Stimulated activated CD8-positive, alpha-beta memory T cell treated with anti-CD3 and anti-CD28 coated beads, Interleukin-4, amount 100 ng/mL, for 48 hours (primary cell): ENCODE data around the gene LURAP1L.

Experiments used
- DNase-seq: peaks from one replicate; pipeline ENCODE4 v3.0.0-alpha.2; 2020

LURAP1L gene, protein sequence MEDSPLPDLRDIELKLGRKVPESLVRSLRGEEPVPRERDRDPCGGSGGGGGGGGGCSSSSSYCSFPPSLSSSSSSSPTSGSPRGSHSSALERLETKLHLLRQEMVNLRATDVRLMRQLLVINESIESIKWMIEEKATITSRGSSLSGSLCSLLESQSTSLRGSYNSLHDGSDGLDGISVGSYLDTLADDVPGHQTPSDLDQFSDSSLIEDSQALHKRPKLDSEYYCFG

DNA sequence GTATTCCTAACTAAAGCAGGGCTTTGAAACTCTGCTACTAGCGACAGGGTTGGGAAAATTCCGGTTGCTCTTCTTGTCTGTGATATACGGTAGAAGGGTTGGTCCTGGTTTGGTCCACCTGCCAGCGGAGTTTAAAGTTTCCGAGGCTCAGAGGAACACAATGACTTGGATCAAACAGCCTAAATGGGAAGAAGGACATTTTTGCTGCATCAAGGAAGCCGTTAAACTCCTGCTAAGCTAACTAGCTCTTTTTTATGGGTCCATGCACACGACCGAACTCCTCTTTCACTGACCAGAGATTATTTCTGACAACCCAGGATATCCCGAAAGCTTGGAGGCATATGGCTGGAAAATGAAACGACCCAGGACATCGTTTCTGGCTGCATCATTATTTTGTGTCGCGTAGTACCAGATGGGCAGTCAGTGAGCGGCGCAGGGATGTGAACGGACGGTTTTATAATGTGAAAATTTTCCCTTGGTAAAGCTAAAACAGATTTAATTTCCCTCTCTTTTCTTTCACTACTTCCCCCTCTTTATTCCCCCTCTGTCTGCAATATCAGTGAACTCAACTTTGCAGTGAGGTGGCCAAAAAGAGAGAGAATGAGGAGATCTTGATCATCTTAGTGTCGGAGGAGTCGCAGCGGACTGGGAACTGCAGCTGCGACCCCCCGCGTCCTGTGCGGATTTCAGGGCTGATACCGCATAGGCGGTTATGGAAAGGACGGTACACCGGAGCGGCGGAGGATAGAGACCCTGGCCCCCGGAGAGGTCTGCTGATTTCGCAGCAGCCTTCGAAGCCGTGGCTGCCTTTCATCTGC is at the start of gene LURAP1L:
TSS of gene LURAP1L (plus strand) at position 160 of the 818 bp plus-strand sequence. CDS start 696 bp downstream, outside the sequence.
- DNase-seq, result no peak

DNA sequence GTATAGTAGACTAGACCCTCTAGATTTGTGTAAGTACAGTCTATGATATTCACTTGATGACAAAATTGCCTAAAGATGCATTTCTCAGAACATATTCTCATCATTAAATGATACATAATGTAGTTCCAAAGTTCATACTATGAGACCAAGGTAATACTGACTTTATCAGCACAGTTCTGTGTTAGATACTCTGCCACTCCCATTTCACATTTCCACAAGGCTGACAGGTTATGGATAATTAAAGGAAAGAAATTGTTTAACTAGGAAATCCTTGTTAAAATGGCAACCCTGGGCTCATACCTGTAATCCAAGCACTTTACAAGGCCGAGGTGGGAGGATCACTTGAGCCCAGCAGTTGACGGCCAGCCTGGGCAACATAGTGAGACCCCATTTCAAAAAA is 48.0 kb upstream of the LURAP1L start:
- DNase-seq, result no peak

DNA sequence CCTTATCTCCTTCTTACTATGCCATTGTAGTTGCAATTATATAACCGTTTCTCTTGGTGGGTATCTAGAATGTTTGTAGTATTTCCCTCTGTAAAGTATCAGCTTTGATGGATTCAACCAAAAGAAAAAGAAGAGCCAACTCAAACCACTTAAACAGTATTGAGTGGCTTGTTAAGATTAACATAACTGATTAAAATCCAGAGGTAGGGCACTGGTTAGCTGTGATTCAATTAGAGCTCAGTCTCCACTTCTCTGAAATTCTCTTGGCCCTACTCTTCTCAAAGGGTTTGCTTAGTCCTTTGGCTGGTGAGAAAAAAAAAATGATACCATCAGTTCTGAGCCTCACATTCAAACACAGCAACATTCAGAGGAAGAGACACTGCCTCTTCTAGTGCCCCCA is 44.6 kb upstream of the LURAP1L start:
- DNase-seq, result no peak

DNA sequence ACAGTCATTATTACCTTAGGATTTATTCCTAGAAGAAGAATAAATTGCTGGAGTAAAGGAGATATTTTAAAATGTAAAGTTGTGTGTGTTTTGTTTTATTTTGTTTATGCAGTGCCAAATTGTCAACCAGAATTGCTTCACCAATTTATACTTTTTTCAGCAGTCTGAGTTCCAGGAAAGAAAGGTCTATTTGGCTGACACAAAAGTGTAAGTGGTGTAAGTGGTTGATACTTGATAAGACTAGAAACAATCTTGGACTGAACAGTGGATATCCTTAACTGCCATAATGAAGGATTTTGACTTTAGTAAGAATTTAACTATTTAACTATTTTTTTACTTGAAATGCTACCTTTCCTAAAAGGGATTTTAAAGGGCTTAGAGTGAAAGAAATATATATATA is 43.9 kb upstream of the LURAP1L start:
- DNase-seq, result no peak

DNA sequence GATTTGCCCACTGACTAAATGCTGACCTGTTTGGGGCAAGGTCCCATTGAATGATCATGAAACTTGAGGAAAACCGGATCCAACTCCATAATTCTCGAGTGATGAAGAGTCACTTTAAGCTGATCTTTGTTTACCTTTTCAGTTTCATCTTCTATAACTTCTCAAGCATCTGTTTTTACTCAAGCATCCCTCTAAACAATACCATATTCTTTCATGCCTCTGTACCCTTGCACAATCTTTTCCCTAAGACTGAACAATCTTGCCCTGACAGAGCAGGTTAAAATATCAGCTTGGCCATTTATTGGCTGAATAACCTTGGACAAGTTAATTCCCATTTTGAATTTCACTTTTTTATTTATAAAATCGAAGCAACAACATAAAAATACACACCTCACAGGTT is 41.8 kb upstream of the LURAP1L start:
- no peak for DNase-seq

DNA sequence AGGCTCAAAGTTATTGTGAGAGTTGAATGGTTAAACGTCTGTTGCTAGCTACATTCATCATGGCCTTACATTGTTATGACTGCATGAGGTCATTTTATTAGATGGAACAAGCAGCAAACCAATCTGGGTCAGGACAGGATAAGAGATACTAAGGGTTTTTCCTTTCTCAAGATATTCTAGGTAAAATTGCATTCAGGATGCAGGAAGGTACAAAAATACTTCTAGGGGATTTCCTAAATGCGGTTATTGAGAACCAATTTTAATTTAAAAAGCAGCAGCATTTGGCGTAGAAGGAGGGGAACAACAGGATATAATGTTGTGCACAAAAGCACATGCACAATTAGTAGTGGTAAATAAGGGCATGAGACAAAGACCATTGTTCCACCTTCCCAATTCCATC is 39.2 kb upstream of the LURAP1L start:
- DNase-seq, result no peak

DNA sequence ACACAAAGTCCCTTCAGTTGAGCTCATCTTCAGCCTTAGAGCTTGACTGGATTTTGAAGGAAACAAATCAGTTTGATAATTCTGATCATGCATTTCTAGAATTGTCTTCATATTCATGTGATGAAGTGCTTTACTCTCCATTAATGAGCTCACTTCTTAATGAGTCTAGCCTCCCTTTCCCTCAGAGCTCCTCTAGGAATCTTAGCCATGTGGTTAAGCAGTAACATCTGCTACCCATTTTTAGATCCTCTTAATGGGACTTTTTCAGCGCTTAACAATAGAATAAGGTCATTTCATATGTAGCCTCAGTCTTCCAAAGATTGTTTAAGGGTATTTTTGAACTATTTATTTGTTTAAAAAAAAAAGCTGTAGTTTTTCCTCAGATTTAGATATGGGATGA is 36.9 kb upstream of the LURAP1L start:
- DNase-seq, result no peak

DNA sequence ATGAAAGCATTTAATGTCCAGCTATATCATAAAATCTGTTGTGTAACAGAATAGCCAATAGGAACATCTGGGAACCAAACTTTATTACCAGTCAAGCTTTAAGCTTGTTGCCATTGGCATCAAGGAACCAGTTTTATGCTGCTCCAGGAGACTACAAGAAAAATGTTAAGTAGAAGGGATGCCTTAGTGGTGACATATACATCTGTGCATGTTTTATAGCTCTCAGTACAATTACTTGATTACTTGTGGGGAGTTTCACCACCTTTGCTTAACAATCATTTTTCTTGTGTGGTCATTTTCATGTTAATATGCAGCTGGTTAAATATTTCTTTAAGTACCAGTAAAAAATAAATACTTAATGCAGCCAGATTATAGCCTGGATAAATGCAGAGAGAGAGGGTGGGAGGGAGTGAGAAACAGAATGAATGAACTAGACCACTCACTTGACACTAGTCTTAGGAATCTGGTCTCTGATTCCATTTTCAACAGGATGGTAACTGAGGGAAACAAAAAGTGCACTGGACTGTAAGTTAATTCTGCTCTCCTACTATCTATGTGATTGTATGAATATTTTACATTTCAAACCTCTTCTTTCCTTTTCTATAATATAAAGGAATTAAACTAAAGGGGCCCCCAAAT is 35.7 kb upstream of the LURAP1L start:
- no peak for DNase-seq

DNA sequence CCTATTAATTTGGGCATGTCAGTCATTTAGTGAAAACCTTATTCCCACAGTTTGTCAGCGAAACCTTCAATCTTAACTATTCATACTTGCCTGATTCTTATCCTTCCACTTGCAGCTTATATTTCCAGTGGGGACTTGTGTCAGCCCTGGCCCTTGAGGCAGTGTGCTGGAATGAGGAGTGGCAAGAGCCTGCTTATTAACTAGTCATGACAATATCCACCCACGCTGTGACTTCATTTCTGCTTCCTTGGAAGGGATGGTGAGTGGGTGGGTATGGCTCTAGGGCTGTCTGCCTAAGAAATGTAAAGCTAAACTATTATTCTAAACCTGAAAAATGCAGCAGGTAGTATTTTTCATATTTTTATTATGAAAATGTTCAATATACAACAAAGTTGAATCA is 34.0 kb upstream of the LURAP1L start:
- no peak for DNase-seq

DNA sequence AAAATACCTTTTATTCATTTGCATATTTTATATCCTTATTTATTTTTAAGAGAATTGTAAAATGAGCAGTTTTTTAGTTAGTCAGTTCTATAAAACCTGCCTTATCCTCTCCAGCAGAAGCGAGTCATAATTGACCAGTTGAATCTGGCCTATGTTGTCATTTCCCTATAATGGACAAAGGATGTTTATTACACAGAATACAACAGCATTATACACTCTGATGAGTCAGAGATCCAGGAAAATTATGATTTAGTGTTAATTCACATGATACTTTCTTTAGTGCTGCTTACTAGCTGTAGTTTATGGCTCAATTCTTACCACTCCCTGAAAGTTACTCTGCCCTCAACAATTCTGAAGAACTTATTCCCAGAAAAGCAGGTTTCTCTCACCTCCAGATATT is 26.8 kb upstream of the LURAP1L start:
- DNase-seq, result no peak

DNA sequence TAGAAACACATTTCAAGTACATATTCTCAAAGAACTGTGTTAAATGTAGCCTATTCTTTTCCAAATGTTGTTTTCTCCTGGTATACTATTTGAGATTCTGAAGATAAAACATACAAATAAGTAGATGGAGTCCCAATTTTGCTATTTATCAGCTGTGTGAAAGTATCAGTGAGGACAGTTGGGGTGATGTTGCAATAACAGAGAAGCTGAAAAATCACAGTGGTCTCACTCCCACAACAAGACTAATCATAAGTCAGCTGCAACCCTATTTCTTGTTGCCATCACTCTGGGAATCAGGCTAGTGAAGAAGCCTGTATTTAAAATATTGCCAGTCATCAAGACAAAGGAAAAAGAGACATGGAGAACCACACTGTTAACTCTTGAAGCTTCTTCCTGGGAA is 25.9 kb upstream of the LURAP1L start:
- no peak for DNase-seq

DNA sequence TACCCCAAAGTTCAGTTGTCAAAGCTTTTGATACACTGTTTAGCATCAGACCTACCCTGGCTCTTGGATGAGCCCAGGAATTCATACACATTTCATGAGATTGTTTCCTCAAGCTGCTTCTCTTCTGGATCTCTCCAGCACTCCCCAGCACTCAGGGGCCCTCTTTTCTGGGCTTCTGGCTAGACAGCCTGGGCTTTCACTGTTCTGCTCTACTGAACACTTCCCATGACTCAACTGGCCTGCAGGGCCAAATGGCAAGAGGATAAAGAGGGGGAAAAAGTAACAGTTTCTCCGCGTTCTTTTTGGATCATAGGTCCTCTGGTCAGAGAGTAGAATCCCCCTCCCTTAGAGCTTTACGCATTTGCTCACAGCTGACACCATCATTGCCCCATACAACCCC is 20.9 kb upstream of the LURAP1L start:
- no peak for DNase-seq

DNA sequence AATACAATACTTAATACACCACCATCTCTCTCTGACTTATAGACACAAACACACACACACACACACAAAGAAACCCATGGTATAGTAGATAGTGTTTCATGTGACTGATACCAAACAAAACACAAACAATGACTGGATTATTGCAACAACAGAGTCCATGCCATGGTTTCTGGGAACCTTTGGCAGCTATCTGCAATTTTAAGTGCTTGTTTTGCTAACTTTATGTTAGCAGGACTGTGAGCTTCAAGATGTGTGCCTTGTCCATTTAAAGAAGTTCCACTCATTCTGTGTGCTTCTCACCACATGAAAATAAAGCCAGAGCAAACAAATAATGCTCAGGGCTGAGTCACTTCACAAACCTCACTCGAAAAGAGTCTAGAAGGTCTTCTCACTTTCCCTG is 15.1 kb upstream of the LURAP1L start:
- no peak for DNase-seq

DNA sequence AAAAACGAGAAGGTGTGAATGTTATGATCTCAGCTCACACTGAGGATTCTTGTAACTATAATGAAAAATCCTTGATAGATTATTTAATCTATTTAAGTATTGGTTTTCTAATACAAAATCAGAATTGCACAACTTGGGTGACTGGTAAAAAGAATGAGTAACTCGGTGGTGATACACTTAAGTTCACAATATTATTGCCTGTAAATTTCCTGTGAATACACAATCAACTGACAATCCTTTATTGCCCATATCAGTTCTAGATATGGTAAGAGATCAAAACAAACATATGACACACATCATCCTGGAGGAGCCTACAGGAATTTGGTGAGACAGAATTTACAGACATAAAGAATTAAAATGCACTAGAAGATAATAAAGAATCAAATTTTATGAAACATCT is 14.1 kb upstream of the LURAP1L start:
- DNase-seq, result no peak

DNA sequence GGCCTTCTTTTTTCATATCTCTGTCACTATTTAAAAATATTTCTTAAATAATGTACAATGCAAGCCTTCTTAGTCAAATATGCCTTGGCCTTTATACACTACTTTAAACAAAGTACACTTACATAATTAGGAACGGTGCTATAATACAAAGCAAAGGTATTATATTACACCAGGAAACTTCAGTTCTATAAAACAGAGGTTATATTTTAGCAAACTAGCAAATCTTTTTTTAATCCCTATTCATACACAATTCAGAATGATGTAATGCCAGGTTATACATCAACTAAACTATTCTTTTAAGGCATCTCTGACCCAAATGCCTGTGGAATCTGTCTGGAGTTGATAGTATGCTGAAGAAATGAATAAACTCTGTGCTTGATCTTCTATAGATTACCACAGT is 10.7 kb upstream of the LURAP1L start:
- no peak for DNase-seq

DNA sequence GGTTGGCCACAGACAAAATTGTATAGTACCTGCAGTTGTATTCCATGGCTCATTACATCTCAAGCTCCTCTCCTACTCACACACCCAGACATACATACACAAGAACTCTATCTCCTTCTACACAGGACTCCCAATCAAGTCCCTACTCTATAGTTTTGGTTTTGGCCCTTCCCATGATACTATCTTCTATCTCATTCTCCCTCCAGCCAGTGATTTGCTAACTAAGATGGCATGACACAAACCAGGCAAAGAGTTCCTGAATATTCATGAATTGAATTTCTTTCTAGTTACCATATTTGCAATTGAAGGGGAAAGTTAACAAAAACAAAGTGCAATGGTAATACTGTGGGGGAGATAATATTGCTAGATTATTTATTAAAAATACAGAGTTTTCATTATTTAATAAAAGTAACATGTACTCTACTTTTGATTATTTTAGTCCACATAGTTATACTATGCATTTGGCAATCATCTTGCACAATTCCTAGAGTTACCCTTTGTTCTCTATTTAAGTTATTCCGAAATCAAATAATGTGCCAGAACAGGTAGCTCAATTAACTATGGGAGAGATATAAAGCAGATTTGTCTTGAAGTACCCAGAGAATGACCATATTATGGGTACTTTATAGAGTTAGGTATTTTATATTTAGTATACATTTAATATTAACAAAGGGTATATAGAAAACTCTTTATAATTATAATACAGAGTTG is 9.6 kb upstream of the LURAP1L start:
- DNase-seq, result no peak

DNA sequence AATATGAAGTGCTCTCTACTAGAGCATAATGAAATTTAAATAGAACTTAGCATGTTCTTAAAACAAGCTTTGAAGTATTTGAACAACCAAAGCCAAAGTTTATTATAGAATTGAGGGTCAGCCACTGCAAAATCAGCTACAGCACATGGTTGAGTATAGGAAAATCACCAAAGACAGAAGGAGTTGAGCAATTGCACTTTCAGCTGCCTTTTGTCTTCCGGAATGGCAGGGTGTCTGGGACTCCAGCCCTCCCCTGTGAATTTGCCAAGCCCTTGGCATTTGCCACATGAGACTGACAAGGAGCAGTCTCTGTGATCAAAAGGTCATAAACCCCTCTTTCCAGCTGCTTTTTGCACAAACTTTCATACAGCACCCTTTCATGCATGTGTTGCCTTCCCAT is 8.5 kb upstream of the LURAP1L start:
- no peak for DNase-seq

DNA sequence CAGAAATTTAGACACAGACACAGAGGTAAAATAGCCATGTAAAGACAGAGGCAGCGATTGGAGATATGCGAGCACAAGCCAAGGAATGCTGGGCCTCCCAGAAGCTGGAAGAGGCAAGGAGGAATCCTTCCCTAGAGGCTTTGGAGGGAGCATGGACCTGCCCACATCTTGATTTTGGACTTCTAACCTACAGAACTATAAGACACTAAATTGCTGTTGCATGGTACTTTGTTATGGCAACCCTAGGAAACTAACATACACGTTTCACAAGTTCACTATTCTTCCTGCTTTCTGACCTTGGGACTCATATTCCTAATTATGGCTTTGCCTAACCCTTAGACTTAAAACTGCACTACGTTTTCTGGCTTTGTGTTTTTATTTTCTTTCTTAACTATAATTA is 4.6 kb upstream of the LURAP1L start:
- DNase-seq, result no peak

DNA sequence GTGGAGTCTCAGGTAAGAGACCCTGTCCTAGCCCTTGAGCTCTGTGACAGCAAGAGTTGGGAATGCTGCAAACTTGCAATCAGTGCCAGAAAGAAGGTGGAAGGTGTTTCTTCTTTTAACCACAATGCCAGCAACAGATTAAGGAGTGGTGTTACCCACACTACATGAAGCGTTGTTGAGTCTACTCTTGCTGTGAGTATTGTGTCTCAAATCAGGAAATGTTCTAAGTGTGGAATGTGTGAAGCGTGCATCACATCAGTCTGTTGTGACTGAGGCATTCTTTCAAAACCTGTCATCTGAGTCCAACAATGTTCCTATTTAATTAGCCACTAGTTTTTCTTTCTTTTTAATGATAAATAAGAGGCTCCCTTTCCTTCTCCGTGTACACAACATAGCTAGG is 2.9 kb upstream of the LURAP1L start:
- no peak for DNase-seq

DNA sequence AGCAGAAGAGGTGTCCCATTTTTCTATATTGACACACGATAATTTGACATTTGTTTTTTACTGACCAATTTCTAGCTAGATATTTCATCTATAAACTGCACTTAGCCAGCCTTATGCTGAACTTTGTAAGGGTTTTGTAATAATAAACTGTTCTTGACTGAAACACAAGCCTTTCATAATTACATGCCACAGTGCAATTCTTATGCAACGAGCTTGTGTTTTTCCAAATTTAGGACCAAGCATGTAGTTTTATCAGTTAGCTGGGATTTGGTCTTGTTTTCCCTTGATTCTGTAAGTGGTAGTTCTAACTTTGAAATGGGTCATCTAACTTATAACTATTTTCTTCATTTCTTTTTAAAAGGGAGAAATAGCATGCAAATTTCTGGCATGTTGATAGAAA is 1.3 kb upstream of the LURAP1L start:
- DNase-seq, result no peak

DNA sequence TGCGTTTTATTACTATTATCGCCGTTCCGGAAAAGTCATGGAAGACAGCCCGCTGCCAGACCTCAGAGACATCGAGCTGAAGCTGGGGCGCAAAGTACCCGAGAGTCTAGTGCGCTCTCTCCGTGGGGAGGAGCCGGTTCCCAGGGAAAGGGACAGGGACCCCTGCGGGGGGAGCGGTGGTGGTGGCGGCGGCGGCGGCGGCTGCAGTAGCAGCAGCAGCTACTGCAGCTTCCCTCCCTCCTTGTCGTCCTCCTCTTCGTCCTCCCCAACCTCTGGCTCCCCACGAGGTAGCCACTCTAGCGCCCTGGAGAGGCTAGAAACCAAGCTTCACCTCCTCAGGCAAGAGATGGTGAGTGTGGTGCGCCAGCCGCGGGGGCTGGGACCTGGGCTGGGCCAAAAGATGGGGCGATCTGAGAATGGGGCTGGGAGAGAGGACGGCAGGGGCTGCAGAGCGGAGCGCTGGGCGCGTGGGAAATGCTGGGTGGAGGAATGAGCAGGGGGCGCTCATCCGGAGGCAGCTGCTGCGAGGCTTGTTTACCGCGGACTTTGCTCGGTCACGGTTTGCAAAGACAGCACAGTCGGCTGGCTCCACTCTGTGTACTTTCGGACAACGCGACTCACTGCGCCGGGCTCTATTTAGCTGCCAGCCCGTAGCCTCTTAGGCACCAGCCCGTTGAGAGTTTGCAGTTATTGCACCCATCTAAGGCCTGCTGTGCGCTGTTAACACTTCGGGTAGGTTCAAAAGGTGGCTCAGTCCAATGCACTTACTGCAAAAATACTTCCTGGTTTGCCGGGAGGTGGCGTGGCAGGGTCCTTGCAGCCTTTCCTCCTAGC is 1.1 kb downstream of the LURAP1L start:
- no peak for DNase-seq

DNA sequence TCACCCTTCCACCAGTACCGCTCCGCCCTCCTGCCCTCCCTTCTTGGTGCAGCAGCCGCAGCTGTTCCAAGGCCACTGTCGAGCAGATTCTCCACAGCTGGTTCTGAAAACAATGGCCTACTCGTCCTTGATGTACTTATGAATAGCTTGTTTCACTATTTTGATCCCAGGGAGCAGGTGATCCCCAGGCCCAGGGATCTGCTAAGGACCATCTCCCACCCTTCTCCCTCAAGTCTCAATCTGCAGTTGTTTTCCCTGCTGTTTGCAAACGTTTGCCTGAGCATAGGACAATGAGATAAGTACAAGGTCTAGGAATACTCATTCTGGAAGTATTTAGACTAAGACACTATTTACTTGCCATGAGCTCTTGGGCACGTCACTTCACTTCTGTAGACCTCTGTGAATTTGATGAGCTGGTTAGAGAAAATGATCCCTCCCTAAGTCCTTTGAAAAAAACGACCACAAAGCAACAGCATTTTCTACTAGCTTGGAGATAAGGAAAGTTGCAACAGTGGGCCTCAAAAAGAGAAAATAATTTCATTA is 1.8 kb downstream of the LURAP1L start:
- no peak for DNase-seq
